Gastrocnemius medialis (tissue), 4 donors: Measurements from ENCODE around the gene AMIGO2. TPM values are rescaled to one million over a fixed set of nuclear protein-coding genes. Genes with fewer than 3 reads are reported as not detected.

Experiments used
- ATAC-seq, 2 donors: fragments of 150-250 bp; one replicate each; pipeline ENCODE4 v1.9.1; 2016
- DNase-seq, 2 donors: peaks; one replicate each; pipeline ENCODE4 v3.0.0-alpha.2; 2019
- H3K27ac ChIP-seq, 4 donors: fragments of 200-600 bp; sonication (generic); 1 replicate in 1 of 4; 2 replicates in 3 of 4; pipeline ENCODE4 v1.5.1; 2016 to 2018; ENCODE audit warnings: mild to moderate bottlenecking in 2 of 4, moderate library complexity in 1 of 4
- H3K27me3 ChIP-seq, 3 donors: fragments of 200-600 bp; sonication (generic) in 2 of 3; 1 replicate in 1 of 3; 2 replicates in 2 of 3; pipeline versions ENCODE4 v1.5.1 to v1.6.0; 2016 to 2019; ENCODE audit warnings: mild to moderate bottlenecking in 1 of 3, moderate library complexity in 1 of 3
- H3K36me3 ChIP-seq, 2 donors: fragments of 200-600 bp; sonication (generic) in 1 of 2; one replicate each; pipeline ENCODE4 v1.5.1; 2017 to 2018
- H3K4me1 ChIP-seq, 2 donors: fragments of 200-600 bp; sonication (generic) in 1 of 2; one replicate each; pipeline ENCODE4 v1.5.1; 2016 to 2017; ENCODE audit warnings: mild to moderate bottlenecking in 2 of 2
- H3K4me3 ChIP-seq, 4 donors: fragments of 200-600 bp; sonication (generic) in 3 of 4; 1 replicate in 1 of 4; 2 replicates in 3 of 4; pipeline ENCODE4 v1.5.1; 2016 to 2019; ENCODE audit warnings: mild to moderate bottlenecking in 2 of 4
- H3K9me3 ChIP-seq, 3 donors: fragments of 200-600 bp; sonication (generic) in 2 of 3; 1 replicate in 1 of 3; 2 replicates in 2 of 3; pipeline ENCODE4 v1.5.1; 2016 to 2019
- CTCF ChIP-seq, 5 experiments: fragments of 450-650 bp in 3 of 5; fragments of 200-600 bp in 2 of 5; sonication (generic) in 2 of 5; IDR thresholded peaks in 4 of 5; conservative IDR thresholded peaks in 1 of 5; 1 replicate in 4 of 5; 2 replicates in 1 of 5; pipeline ENCODE4 v1.5.1; 2016 to 2019; ENCODE audit warnings: antibody characterized with exemption in 5 of 5, mild to moderate bottlenecking in 3 of 5, moderate library complexity in 3 of 5
- POLR2A ChIP-seq, 2 donors: fragments of 450-650 bp; IDR thresholded peaks; one replicate each; pipeline ENCODE4 v1.6.1; 2017; ENCODE audit warnings: antibody characterized with exemption in 2 of 2, mild to moderate bottlenecking in 2 of 2, moderate library complexity in 2 of 2
- in situ Hi-C, 4 donors: fragments of 200-750 bp; cut with MboI; loops; one replicate each; pipeline versions ENCODE4 v1.15.0 to v1.8.0; 2017; ENCODE audit warnings: low sequenced_read_pairs in 4 of 4
- intact Hi-C: fragments of 100-400 bp; cut with DNase I; formaldehyde crosslinking; loops from one replicate; pipeline ENCODE4 v1.15.1; 2023; ENCODE audit warnings: low total_unique reads
- total RNA-seq, 4 donors: library from RNA; depleted of rRNA; stranded (reverse); fragments of >200 nt; gene quantifications; one replicate each; pipeline versions ENCODE4 v1.1.0 to v1.2.3, GENCODE V29; 2016

The AMIGO2 gene
- total RNA-seq, 4 donors from 2014 or later = 0.41 to 1.5 (median 0.51) TPM

- TF ChIP-seq POLR2A (IDR thresholded peaks at IDR 0.05) (no peak), CTCF (IDR thresholded peaks at IDR 0.05 in 4 of 5, conservative IDR thresholded peaks at IDR 0.05 in 1 of 5) (no peak)
- ATAC-seq (no peak), DNase-seq (no peak)
- Histone ChIP-seq H3K4me1 (no peaks in the 10 kb centered on the region), H3K4me3 (no peak overlapping the region), H3K27ac (no peak overlapping the region), H3K9me3 (no peaks in the 10 kb centered on the region), H3K36me3 (no peaks in the 10 kb centered on the region), H3K27me3 (no peaks in the 10 kb centered on the region)
- in situ Hi-C loops (no loop called here), intact Hi-C loops (no loop called here)
Measured at GRCh38 chr12:47100160-47100559, 20.4 kb upstream of the AMIGO2 start.

- Histone ChIP-seq H3K27ac (no peak overlapping the region), H3K4me1 (no peaks in the 10 kb centered on the region), H3K9me3 (no peaks in the 10 kb centered on the region), H3K4me3 (no peak overlapping the region), H3K36me3 (no peaks in the 10 kb centered on the region), H3K27me3 (no peaks in the 10 kb centered on the region)
- ATAC-seq = no peak
- intact Hi-C loops (no loop called here), in situ Hi-C loops (no loop called here)
- TF ChIP-seq POLR2A (IDR thresholded peaks at IDR 0.05) (no peak), CTCF (IDR thresholded peaks at IDR 0.05 in 4 of 5, conservative IDR thresholded peaks at IDR 0.05 in 1 of 5) (no peak)
- DNase-seq = no peak
Measured at GRCh38 chr12:47099610-47100009, 19.9 kb upstream of the AMIGO2 start.

GRCh38 chr12:47098099-47098498 lies 18.3 kb upstream of the AMIGO2 start:
- Histone ChIP-seq H3K4me1 (no peaks in the 10 kb centered on the region), H3K27ac (no peak overlapping the region), H3K36me3 (no peaks in the 10 kb centered on the region), H3K9me3 (no peaks in the 10 kb centered on the region), H3K27me3 (no peaks in the 10 kb centered on the region), H3K4me3 (no peak overlapping the region)
- in situ Hi-C loops = no loop called here
- intact Hi-C loops = no loop called here
- DNase-seq = no peak
- TF ChIP-seq POLR2A (IDR thresholded peaks at IDR 0.05) (no peak), CTCF (IDR thresholded peaks at IDR 0.05 in 4 of 5, conservative IDR thresholded peaks at IDR 0.05 in 1 of 5) (no peak)
- no peak for ATAC-seq

GRCh38 chr12:47097276-47097896 lies 17.6 kb upstream of the AMIGO2 start:
- in situ Hi-C loops = no loop called here
- Histone ChIP-seq H3K36me3 (no peaks in the 10 kb centered on the region), H3K27ac (no peak overlapping the region), H3K9me3 (no peaks in the 10 kb centered on the region), H3K4me1 (no peaks in the 10 kb centered on the region), H3K4me3 (no peak overlapping the region), H3K27me3 (no peaks in the 10 kb centered on the region)
- DNase-seq (no peak), ATAC-seq (no peak)
- intact Hi-C loops = no loop called here
- TF ChIP-seq CTCF (IDR thresholded peaks at IDR 0.05 in 4 of 5, conservative IDR thresholded peaks at IDR 0.05 in 1 of 5) (no peak), POLR2A (IDR thresholded peaks at IDR 0.05) (no peak)
